HG03558 (cell line): ENCODE results near the gene UMPS.
"Not testable (repeated sequence)": the region's sequence is repeated elsewhere in the genome, so short reads cannot be mapped to it uniquely, and the experiment has no call there.

Experiments
- ATAC-seq: cut with Tn5 transposase; IDR thresholded peaks from one replicate; pipeline ENCODE4 v1.9.1; 2021; ENCODE audit warnings: moderate number of reproducible peaks; ENCODE audit not compliant: unreplicated experiment; ENCODE audit errors: extremely low read depth

UMPS gene

DNA sequence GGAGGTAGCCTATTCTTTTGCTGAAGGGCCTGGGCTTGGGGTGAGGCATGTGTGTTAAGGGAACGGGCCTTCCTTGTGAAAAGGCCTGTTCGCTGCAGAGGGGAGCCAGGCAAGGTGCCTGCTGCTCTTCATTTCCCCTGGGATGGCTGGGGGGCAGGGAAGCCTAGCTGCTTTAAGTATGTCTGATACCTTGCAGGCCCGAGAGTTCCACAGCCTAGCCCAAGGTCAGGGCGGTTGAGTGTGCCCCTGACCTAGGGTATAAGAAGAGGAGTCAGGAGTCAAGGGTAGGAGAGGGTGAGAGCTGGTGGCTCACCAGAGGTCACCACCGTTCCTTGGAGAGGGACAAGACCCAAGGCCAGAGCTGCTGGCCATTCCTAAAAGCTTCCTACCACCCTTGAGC, 46.6 kb downstream of the UMPS start:
- no peak for ATAC-seq

- ATAC-seq, result no peak
Measured at GRCh38 chr3:124777762-124778470, 47.7 kb downstream of the UMPS start.

DNA sequence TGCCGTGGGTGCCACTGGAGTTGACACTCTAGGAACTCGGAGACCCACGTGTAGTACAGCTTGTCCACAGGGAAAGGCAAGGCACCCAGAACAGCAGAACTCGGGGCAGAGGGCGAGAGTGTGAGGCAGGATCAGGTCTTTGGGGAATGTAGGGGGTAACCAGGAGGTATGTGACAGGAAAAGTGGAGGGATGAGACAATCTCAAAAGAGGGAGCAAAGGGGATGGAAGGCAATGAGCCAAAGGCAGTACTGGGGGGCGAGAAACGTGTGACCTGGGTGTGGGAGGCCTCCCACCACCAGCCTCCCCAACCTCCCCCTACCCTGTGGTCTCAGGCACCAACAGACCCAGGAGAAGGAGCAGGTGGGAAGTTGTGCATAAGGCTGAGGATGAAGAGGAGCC, 48.9 kb downstream of the UMPS start:
- ATAC-seq, result no peak

DNA sequence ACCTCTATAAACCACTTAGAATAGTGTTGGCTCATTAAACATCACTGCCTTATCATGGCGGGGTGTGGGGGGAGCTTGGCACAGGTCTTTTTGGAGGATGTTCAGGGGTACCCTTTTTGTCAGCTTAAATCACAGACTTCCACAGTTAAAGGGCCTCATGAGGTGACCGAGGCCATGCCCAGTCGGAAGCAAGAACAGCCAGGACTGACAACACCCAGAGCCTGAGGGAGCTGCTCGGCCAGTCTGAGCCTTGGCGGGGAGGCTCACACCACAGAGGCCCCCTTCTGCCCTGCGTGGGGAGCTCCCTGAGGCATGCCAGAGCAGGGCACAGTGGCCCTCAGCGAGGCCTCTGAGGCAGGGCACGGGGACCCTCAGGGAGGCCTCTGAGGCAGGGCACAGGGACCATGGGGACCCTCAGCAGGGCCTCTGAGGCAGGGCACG, 49.5 kb downstream of the UMPS start:
- no peak for ATAC-seq

DNA sequence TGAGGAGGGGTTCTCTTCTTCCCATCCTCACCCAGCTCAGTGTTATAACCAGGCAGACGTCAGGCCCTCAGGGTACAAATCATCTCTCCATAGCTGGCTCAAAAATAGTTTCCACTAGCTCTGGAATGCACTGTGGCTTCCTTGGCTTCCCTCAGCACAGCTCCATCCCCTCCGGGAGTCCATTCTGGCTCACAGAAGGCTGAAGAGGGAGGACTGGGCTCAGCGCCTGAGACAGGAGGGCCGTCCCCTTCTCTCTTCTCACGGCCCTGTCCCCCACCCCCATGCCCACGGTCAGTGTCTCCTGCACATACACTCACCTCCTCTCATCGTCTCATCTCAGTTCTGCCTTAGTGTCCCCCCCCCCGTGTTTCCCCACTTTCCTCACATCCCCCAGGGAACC, 50.1 kb downstream of the UMPS start:
- no peak for ATAC-seq

DNA sequence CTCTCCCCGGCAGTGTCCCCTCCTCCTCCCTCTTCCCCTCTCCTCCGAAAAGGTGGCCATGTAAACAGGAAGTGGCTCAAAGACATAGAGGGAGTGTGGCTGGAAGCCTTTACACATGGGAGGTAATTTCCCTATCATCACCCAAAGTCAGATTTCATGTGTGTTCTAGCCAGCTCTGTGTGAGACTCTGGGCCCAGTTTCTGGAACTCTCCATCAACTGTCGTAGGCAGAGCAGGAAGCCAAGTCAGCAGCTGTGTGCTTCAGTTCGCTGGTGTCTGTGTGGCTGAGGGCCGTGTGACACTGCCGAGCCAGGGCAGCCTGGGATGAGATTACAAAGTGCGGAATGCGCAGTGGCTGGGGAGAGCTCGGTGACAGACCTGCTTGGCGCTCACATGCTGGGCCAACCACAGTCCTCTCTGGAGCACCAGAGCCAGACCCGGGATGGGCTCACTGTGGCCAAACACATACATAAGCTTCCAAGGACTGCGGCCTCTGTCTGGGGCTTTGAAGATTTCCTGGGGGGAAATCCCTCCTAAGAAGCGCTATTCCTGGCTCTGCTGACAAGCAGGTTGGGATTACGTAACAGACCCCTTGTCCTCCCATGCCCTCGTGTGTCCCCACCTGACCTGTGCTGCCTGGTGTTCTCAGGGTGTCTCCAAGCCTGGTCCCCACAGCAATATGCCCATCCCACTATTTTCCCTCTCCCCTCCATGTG, 50.7 kb downstream of the UMPS start:
- ATAC-seq, result no peak

DNA sequence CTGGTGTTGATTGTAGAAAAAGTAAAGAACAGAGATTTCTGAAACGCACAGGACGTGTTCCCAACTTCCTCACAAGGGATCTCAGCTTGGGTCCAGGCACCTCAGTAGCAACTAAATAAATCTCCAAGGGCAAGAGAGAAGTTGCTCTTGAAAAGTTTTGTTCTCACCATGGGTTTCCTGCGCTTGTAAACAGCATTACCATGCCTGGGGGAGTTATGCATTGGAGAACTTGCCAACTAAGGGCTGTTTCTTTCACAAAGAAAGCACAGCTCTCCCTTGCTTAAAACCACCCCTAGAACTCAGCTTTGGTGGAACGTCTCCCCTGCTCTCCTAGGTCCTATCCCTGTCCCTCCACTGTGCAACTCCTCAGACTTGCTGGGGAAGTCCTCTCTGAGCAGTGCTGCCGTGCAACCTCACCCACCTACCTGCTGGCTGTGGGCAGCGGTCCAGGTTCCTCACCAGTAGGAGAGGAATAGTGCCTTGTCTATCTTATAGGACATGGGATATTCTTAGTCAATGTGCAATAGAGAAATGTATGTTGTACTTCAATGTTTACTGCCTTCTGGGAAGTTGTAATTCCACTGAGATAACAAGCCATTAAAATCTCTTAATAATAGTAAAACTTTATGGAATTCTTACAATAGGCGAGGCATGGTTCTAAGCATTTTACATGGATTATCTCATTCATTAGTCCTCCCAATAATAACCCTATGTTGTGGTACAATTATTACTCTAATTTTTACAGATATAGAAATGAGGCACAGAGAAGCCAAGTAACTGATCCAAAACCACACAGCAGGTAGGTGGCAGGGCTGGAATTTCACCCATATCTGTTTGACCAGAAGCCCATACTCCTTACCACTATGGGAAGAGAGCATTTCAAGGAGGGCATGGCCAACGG, 51.5 kb downstream of the UMPS start:
- no peak for ATAC-seq

DNA sequence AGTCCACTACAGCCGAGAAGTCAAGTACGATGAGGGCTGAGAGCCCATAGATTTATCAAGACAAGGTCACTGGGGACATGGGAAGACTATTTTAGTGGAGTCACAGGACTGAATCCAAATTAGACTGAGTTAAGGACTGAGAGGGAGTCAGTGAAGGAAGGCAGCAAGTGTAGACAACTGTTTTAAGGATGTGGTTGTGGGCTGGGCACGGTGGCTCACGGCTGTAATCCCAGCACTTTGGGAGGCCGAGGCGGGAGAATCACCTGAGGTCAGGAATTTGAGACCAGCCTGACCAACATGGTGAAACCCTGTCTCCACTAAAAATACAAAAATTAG, 52.1 kb downstream of the UMPS start:
- not testable (repeated sequence) for ATAC-seq

DNA sequence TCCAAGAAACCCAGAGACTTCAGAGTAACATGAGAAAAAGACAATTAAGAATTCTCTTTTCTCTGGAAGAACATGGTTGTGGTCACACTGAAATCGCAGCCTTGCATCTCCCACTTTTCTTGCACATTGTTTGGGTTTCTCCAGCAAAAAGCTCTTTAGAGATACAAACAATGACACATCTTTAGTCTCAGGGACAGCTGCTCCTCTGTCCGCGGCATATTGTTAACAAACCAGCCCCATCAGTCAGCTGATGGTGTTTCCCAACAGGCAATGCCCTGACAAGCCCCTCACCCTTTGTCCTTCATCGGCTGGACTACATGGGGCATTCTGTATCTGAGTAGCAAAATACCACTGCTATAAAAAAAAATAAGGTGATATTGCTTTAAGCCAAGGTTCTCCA, 53.4 kb downstream of the UMPS start:
- no peak for ATAC-seq

DNA sequence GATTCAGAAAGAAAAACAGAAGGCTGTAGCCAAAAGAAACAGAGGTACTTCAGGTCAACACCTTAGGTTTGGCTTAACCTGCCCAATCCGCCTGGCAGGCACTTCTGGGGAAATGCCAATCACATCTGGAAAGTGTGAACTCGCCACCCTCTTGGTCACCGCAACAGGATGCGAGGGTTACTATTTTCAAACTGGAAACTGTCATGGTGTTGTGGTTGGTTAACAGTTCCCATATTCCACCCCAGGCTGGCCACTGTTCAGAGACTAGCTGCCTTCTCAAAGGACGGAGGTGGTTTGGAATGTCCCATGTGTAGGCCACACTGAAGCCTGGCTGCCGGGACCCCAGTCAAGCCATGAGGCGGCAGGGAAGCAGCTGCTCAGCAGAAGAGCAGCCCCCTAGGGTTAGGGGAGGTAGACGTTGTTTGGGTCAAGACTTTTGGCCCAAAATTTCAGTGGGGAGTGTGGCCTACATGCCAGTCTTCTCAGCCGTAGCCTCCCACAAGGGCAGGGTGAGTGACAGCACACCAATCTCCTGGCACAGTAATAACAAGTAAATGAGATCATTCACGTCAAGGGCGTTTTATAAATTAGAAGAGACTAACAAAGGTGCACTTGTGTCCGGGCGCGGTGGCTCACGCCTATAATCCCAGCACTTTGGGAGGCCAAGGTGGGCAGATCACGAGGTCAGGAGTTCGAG, 54.6 kb downstream of the UMPS start:
- ATAC-seq, result no peak

DNA sequence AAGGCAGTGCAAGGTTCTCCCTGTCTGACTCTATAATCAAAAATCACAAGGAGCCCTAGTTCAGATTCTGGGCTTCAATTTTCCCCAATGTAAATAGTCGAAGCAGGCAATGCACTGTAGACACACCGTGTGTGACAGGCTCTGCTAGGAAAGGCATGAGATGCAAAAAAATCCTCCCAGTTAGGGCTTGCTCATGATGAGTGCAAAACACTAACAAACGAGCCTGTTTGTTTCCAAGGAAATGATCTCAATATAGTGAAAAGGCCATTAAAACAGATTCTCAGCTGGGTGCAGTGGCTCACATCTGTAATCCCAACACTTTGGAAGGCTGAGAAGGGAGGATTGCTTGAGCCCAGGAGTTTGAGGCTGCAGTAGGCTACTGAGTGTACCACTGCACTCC, 55.7 kb downstream of the UMPS start:
- ATAC-seq, result no peak

GRCh38 chr3:124786511-124787241, 56.4 kb downstream of the UMPS start:
- no peak for ATAC-seq

- ATAC-seq, result no peak
Measured at GRCh38 chr3:124787476-124788195, 57.4 kb downstream of the UMPS start.

- no peak for ATAC-seq
Measured at GRCh38 chr3:124788254-124788745, 58.0 kb downstream of the UMPS start.

GRCh38 chr3:124789103-124789502, 58.9 kb downstream of the UMPS start:
- not testable (repeated sequence) for ATAC-seq

GRCh38 chr3:124791142-124791541, 60.9 kb downstream of the UMPS start:
- no peak for ATAC-seq

DNA sequence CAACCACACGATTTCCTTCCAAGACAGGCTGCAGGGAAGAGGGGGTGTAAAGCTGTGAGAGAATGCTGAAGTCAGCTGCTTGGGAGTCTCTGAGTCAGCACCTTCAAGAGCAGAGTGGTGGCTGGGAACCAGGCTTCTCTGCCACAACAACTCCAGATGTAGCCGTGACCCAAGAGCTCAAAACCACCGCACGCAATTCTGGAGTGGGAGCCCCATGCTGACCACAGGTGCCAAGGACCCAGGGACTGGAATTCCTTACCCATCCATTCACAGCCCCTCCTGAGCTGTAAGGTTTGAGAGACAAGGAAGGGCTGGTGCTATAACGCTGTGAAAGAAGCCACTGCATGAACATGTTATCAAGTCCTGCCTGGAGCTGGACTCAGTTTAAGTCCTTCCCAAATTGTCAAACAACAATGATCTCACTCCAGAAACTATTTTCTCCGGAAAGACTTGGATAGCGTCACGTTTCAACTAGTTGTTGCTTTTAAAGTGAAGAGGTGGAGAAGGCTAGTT, 61.4 kb downstream of the UMPS start:
- no peak for ATAC-seq

DNA sequence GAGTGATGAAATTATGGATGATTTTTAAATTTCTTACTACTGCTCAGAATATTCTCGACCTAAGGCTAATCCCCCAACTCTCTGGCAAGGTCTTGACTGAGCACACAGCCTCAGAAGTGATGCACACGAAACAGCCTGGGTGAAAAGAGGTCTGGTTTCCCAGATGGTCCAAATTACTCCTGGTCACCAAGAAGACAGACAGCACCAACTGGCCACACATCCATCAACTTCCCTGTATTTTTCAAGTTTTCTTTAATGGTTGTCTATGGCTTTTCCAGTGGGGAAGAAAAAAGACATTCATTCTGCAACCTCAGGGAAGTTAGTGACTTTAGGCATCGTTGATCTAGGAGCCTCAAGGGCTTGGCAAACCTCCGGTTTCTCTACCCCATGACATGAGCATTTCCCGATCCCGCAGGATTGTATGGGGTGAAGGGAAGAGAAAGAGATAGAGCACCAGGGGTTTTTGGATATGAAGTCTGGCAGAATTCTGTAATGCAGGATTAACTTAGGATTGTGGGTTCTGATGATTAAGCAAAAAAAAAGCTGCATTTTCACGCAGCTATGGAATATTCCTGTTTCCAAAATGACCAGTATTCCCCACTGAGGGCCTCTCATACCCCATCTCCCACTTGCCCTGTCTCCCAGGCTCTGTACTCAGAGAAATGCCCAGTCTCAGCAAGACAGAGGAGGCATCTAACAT, 62.2 kb downstream of the UMPS start:
- no peak for ATAC-seq
